H1 (cell line): Measurements from ENCODE around the gene IQGAP3. TPM values are rescaled to one million over a fixed set of nuclear protein-coding genes. Genes with fewer than 3 reads are reported as not detected.

Experiments used
- CEBPB ChIP-seq: IDR thresholded peaks from 2 replicates; pipeline ENCODE4 v1.6.1; 2012; ENCODE audit warnings: low read depth, low read length
- HDAC2 ChIP-seq, 2 experiments: fragments of 300-600 bp in 1 of 2; sonication (generic) in 1 of 2; IDR thresholded peaks; 2 replicates each; pipeline ENCODE4 v1.6.1; 2011 to 2012; ENCODE audit warnings: low read depth in 2 of 2, low read length in 2 of 2, mild to moderate bottlenecking in 2 of 2, moderate library complexity in 2 of 2, borderline replicate concordance in 1 of 2, inconsistent platforms in 1 of 2
- JUN ChIP-seq: IDR thresholded peaks from 2 replicates; pipeline ENCODE4 v1.6.1; 2011; ENCODE audit warnings: low read depth, mild to moderate bottlenecking, improper control_type of control experiment, low read length
- JUND ChIP-seq: IDR thresholded peaks from 2 replicates; pipeline ENCODE4 v1.6.1; 2011; ENCODE audit warnings: mild to moderate bottlenecking, improper control_type of control experiment, low read length
- RXRA ChIP-seq: IDR thresholded peaks from 2 replicates; pipeline ENCODE4 v1.6.1; 2011; ENCODE audit warnings: low read depth, mild to moderate bottlenecking, low read length, moderate library complexity; ENCODE audit not compliant: insufficient read depth
- SIX5 ChIP-seq: IDR thresholded peaks from 2 replicates; pipeline ENCODE4 v1.6.1; 2011; ENCODE audit warnings: mild to moderate bottlenecking, low read depth, low read length
- SUZ12 ChIP-seq: fragments of 200-600 bp; sonication (generic); IDR thresholded peaks from 2 replicates; pipeline ENCODE4 v1.6.1; 2012; ENCODE audit warnings: mild to moderate bottlenecking, inconsistent platforms, low read length, moderate library complexity, mixed read lengths
- TEAD4 ChIP-seq: IDR thresholded peaks from 2 replicates; pipeline ENCODE4 v1.6.1; 2012; ENCODE audit warnings: low read depth, low read length, inconsistent platforms, mixed read lengths
- polyA plus RNA-seq, 7 experiments: library from polyadenylated mRNA; depleted of rRNA in 3 of 7; stranded (reverse) in 5 of 7; unstranded in 2 of 7; fragments of >200 nt in 5 of 7; fragments of 200-250 nt in 2 of 7; gene quantifications; 1 replicate in 5 of 7; 2 replicates in 1 of 7; 4 replicates in 1 of 7; pipeline versions ENCODE4 v1.2.1 to v1.2.3, GENCODE V29; 2011 to 2013; ENCODE audit warnings: missing spikeins in 2 of 7, mixed read lengths in 2 of 7
- total RNA-seq: library from RNA; stranded (reverse); fragmentation: NEBNext Ultra II Directional; extraction: Animal tissue kit (Norgen Biotek cat#: 25700); gene quantifications from 2 replicates; pipeline ENCODE4 v1.2.1, GENCODE V29; 2021

The IQGAP3 gene
- total and polyA plus RNA-seq, 2 of the 8 experiments (the other 6 are each of a cell fraction or from before 2014, with no cell fraction given), result 14.6 to 22.3 TPM

- TF ChIP-seq SUZ12 (no peak), RXRA (no peak), JUN (no peak), TEAD4 (no peak), HDAC2 (IDR thresholded peaks at IDR 0.05; ENCODE audit: borderline replicate concordance in 1 of 2, low read depth in 2 of 2, low read length in 2 of 2) (no peak), SIX5 (no peak), JUND (no peak), CEBPB (no peak)
Measured at GRCh38 chr1:156619582-156619955, 47.2 kb upstream of the IQGAP3 start (continued).
